GM21786 (cell line): ENCODE results near the gene LIPC.

Experiments
- ATAC-seq: cut with Tn5 transposase; IDR thresholded peaks from one replicate; pipeline ENCODE4 v1.9.1; 2021; ENCODE audit not compliant: unreplicated experiment

The LIPC gene

DNA sequence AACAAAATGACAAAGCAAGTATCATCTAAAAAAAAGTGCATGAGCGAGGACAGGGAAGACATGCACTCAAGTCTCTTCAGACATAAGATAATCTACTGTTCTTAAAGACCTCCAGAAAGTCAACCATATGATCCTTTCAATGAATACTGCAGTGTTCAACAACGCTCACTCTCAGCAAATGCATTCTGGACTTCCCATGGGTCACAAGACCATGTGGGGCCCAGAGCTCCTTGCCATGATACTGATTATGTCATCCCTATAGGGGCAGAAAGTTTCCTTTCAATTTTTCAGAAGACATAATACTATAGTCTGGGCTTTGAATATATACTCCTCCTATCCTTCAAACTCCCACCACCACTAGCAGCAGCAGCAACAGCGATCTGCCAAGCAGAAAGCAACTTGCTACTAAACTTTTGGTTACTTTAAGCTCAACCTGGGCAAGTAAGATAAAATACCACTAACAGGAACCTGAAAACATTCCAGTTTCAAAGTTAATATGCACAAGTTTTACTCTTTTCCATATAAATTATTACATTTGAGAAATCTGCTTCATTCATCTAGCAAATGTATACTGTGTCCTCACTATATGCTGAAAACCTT, 174.2 kb downstream of the LIPC start:
- ATAC-seq: no peak

DNA sequence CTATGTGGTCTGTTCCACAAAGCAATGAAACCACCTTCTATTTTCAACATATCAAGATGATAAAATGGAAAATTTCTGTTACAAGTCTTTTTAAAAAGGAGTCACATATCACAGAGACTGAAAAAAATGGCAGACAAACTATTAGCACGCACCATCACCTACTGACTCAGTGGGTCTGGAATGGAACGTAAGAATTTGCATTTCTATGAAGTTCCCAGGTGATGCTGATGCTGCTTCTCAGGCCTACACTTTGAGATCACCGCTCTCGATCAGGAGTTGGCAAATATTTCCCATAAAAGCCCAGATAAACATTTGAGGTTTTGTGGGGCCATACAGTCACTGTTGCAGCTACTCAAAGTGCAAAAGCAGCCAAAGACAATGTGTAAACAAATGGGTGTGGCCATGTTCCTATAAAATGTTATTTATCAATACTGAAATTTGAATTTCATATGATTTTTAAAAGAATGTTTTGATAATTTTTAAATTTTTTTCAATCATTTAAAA, 174.8 kb downstream of the LIPC start:
- no peak for ATAC-seq

DNA sequence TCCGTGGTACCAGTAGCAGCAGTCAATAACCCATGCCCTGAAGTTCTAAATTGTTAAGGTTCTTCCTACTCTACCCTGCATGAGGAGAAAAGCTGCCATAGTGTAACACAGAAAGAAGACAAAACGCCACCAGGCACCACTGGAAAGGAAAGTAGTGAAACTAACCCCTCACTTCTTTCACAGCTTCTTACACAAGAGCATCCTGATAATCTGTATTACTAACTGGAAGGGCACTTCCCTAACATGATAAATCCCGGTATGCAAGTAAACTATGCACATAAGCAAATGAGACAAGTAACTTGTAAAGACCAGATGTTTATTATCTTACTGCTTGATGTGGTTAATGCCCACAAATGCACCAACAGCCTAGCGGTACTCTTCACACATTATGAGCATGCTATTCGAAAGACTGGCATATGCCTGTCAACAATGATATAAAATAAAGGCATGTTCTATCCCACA, 176.4 kb downstream of the LIPC start:
- no peak for ATAC-seq

DNA sequence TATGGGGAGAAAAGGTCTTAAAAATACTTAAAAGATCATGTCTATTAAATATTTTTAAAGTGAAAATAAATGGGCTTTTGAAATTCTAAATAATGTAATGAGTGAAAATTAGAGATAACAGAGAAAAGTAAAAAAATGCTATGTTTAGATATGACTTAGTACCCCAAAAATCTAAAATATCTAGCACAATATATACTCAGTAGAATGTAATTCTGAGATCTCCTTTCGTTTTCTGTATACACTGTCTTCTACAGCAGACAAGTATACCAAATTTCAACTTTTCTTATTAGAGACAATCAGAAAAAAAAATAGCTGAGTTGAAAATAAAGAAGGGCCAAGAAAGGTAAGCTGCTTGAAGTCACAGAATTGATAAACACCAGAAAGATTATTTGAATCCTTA, 176.9 kb downstream of the LIPC start:
- ATAC-seq: no peak

DNA sequence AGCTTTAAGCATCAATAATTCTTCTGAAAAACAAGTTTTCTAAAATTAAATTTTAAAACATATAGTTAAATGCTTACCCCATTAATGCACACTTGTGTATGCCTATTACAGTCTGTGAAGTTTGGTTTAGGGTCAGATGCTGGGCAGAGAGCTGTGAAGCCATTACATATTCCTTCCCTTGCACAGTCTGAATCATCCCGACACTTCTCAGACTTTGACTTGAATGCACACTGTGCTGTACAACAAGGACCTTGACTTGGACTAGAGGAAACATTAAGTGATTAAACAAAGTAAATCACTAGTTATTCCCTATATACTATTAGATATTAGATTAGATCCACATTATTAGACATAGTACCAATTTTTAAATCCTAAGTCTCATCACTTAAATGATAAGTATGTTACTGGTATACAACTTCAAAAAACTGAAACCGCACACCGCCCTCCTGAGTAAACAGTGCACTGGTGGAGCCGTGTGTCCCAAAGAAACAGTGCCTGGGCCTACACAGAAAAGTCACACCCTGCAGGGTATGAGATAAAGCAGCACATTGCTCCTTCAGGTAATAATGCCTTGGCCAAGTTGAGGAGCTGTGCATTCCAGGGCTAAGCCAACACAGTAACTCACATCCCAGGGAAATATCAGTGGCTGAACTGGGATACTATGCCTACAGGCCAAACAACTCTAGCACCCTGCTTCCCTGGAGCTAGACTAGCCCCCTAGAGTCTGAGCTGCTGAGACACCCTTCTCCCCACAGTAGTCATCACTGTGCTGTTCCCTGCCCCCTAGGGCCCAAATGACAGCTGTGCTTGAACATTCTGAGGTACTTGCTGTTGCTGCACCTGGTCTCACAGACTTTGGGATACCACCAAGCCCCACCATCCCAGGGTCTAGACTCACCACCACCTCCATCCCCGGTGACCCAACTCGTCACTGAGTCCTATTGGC, 180.2 kb downstream of the LIPC start:
- no peak for ATAC-seq

DNA sequence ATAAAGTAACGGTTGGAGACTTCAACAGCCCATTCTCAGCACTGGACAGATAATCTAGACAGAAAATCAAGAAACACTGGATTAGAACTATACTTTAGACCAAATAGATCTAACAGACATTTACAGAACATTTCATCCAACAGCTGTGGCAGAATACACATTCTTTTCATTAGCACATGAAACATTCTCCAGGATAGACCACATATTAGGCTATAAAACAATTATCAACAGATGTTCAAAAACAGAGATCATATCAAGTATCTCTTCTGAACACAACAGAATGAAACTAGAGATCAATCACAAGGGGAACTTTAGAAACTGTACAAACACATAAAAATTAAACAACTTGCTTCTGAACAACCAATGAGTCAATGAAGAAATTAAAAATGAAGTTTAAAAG, 184.4 kb downstream of the LIPC start:
- no peak for ATAC-seq
